SK-N-MC (cell line): ENCODE data around the gene MYO1F.
A peak's percentile ranks its signal among the peaks of the same experiment; 100 is the strongest.

Source experiments
- DNase-seq: peaks from one replicate; pipeline ENCODE4 v3.0.0-alpha.2; 2011; ENCODE audit warnings: low read depth, low spot score
- H3K27ac ChIP-seq: fragments of 200-600 bp; sonication (generic); 2 replicates; pipeline ENCODE4 v1.5.1; 2016; ENCODE audit warnings: mixed run types
- H3K36me3 ChIP-seq: fragments of 200-600 bp; sonication (generic); 2 replicates; pipeline ENCODE4 v1.6.1; 2017; ENCODE audit warnings: antibody characterized with exemption, low read length, mixed read lengths; ENCODE audit not compliant: insufficient read depth
- H3K4me3 ChIP-seq: fragments of 200-600 bp; sonication (generic); 2 replicates; pipeline ENCODE4 v1.5.1; 2016
- H3K9ac ChIP-seq: fragments of 200-600 bp; sonication (generic); 2 replicates; pipeline ENCODE4 v1.8.0; 2017; ENCODE audit warnings: mixed run types, mixed read lengths; ENCODE audit not compliant: insufficient read length
- H3K9me3 ChIP-seq: fragments of 200-600 bp; sonication (generic); 2 replicates; pipeline ENCODE4 v1.6.1; 2017; ENCODE audit warnings: low read depth, mild to moderate bottlenecking, antibody characterized with exemption, low read length, moderate library complexity, mixed read lengths
- EZH2 ChIP-seq: fragments of 200-600 bp; sonication (generic); IDR thresholded peaks from one replicate; pipeline ENCODE4 v1.6.1; 2017; ENCODE audit warnings: antibody characterized with exemption
- FOXP2 ChIP-seq: optimal IDR thresholded peaks from 2 replicates; pipeline ENCODE3; 2011; ENCODE audit warnings: mild to moderate bottlenecking, moderate library complexity; ENCODE audit not compliant: insufficient read depth; ENCODE audit errors: extremely low read length, control extremely low read depth
- POLR2AphosphoS5 ChIP-seq: IDR thresholded peaks from 2 replicates; pipeline ENCODE4 v1.6.1; 2012; ENCODE audit warnings: mild to moderate bottlenecking, low read depth, low read length, borderline replicate concordance

MYO1F gene

DNA sequence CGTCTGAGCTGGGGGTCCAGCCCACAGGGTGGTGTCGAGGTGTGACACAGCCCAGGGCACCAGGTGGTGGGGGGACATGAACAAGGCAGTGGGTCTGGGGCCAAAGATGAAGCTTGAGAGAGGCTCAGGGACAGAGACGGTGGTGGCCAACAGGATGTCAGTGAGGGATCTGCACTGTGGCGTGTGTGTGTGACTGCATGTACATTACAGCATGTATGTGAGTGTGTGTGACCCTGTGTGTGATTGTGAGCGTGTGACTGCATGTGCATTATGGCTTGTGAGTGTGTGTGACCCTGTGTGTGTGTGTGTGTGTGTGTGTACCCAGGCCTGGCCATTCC is 31.7 kb upstream of the MYO1F start:
- TF ChIP-seq POLR2AphosphoS5 (no peak), FOXP2 (no peak), EZH2 (no peak)
- Histone ChIP-seq H3K9ac (peak overlapping the region; percentile 84), H3K9me3 (no peaks in the 10 kb centered on the region), H3K4me3 (peak overlapping the region; percentile 89), H3K27ac (no peak overlapping the region), H3K36me3 (peaks cover 18% of the 10 kb centered on the region; the same call in 1 of the 2 replicates)
- no peak for DNase-seq

DNA sequence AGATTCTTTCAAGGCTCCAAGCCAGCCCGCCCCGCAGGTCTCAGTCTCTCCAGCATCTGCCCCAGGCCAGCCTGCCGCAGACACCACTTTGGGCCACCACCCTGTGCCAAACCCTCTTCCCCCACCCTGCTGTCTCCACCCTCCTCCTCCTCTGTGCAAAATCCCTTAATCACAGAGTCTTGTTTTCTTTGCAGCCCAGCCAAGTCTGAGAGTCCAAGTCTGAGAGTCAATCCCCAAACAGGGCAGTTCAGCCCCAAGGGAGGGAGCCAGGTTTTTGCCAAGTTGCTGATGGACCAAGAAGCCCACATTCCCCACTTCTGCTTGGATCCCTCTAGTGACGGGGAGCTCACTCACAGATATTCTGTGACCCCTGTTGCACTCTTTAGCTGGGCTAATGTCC is 30.1 kb upstream of the MYO1F start:
- no peak overlapping the region for H3K27ac ChIP-seq
- H3K36me3 ChIP-seq: peaks cover 24% of the 10 kb centered on the region; the same call in 1 of the 2 replicates
- no peak overlapping the region for H3K9ac ChIP-seq
- H3K4me3 ChIP-seq: no peak overlapping the region
- DNase-seq: no peak
- TF ChIP-seq FOXP2 (no peak), EZH2 (no peak), POLR2AphosphoS5 (no peak)
- no peaks in the 10 kb centered on the region for H3K9me3 ChIP-seq

DNA sequence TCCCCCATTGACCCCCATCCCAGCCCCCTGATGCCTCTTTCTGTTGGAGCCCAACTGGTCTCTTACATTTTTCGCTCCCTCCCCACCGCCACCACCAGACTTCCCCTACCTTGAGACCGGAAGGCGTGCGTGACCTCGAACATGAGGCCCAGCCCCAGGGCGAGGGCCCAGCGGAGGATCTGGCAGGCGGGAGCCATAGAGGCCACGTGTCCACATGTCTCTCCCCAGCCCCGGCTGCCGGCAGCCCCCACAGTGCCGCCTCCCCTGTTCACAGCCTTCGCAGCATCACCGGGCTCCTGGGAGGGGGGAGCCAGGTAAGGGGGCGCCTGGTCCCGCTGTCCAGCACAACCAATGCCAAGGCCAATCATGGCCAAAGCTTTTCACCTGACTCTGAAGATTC is 28.3 kb upstream of the MYO1F start:
- Histone ChIP-seq H3K36me3 (peaks cover 33% of the 10 kb centered on the region), H3K9ac (no peak overlapping the region), H3K9me3 (no peaks in the 10 kb centered on the region), H3K27ac (no peak overlapping the region), H3K4me3 (no peak overlapping the region)
- TF ChIP-seq EZH2 (no peak), POLR2AphosphoS5 (no peak), FOXP2 (no peak)
- no peak for DNase-seq

DNA sequence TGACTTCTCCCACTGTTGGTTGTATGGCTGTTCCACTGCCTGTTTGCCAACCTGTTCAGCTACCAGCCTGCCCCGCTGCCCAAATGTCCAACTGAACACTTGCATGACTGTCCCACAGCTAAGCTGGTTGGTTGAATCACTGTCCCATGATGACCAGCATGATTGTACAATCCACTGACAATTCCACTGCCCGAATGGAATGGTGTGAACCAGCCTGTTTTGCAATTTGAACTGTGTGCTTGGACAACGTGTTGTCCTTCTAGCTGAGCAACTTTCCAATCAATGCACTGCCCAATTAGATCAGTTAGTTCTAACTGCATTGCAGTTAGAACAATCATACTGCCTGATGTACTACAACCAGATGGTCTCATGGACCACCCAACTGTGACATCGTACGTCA is 24.6 kb upstream of the MYO1F start:
- Histone ChIP-seq H3K27ac (no peak overlapping the region), H3K4me3 (no peak overlapping the region), H3K36me3 (peaks cover 33% of the 10 kb centered on the region), H3K9ac (no peak overlapping the region), H3K9me3 (no peaks in the 10 kb centered on the region)
- TF ChIP-seq FOXP2 (no peak), EZH2 (no peak), POLR2AphosphoS5 (no peak)
- DNase-seq: no peak

DNA sequence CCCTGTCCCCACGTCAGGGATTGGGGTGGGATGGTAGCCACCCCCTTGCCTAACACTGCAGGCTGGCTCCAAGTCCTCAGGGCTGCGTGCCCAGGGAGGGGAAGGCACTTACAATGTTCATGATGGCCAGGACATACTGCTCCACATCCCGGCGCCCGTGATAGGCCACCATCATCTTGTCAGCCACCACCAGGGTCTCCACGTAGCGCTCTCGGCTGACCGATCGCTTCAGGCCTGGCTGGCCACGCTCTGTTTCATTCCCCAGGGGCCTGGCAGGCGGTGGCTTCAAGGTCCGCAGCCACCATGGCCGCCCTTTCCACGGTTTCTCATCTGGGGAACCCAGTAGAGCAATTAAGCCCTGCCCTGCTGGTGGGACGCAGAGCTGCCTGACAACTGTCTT is 23.6 kb upstream of the MYO1F start:
- H3K36me3 ChIP-seq: peaks cover 29% of the 10 kb centered on the region
- no peak overlapping the region for H3K4me3 ChIP-seq
- H3K9ac ChIP-seq: no peak overlapping the region
- no peak for DNase-seq
- no peaks in the 10 kb centered on the region for H3K9me3 ChIP-seq
- H3K27ac ChIP-seq: no peak overlapping the region
- TF ChIP-seq FOXP2: no peak

DNA sequence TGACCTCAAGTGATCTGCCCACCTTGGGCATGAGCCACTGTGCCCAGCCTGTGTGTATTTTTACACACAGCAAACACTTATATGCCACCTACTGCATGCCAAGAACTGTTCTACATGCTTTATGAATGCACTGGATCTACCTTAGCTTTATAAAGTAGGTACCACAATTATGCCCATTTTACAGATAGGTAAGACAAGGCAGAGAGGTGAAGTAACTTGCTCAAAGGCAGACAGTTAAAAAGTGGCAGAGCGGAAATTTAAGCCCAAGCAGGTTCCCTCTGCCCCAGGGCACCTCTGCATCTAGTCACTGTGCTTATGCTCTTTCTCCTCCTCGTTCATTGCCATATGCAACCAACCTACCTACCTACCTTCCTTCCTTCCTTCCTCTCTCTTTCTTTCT is 22.8 kb upstream of the MYO1F start:
- Histone ChIP-seq H3K36me3 (peaks cover 22% of the 10 kb centered on the region), H3K4me3 (no peak overlapping the region), H3K9me3 (no peaks in the 10 kb centered on the region), H3K9ac (no peak overlapping the region), H3K27ac (no peak overlapping the region)
- no peak for TF ChIP-seq POLR2AphosphoS5
- TF ChIP-seq EZH2: no peak
- TF ChIP-seq FOXP2: no peak
- DNase-seq: no peak

DNA sequence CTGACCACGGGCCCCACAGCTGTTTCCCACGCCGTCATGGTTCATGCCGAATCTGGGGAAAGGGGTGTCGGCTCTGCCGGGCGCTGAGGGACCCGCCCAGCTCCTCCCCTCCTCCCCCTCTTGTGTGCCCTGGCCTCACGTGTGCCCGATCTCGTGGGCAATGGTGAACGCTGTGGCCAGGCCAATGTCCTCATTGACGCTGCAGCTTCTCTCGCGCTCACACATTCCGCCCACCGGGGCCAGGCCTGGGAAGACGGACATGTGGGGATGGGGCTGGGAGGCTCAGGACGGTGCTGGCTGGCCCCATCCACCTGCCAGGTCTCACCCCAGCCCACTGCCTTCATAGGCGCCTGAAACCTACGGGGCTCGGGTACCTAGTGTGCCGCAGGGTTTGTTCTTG is 18.9 kb upstream of the MYO1F start:
- no peak overlapping the region for H3K4me3 ChIP-seq
- peaks cover 10% of the 10 kb centered on the region; the same call in 1 of the 2 replicates for H3K36me3 ChIP-seq
- TF ChIP-seq FOXP2 (no peak), EZH2 (no peak), POLR2AphosphoS5 (no peak)
- H3K27ac ChIP-seq: no peak overlapping the region
- no peak overlapping the region for H3K9ac ChIP-seq
- no peaks in the 10 kb centered on the region for H3K9me3 ChIP-seq
- DNase-seq: no peak

DNA sequence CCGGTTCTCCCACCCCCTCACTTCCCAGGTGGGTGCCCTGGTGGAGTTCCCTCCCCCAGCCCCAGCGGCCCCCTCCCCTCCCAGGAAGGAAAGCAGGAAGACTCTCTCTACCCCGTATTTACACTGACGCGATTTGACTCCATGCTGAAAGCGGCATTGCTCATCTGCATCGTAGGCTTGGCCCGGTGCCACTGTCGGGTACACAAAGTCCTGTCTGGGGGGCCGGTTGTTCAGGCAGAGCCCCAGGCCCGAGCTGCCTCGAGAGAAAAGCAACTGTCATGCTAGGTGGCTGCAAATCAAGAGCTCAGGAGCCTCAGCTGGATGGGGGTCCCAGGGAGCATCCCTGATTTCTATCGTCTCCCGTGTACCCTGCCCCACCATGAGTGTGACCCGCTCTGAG is 18.4 kb upstream of the MYO1F start:
- no peaks in the 10 kb centered on the region for H3K9me3 ChIP-seq
- no peak overlapping the region for H3K9ac ChIP-seq
- no peak overlapping the region for H3K27ac ChIP-seq
- DNase-seq: no peak
- H3K4me3 ChIP-seq: no peak overlapping the region
- peaks cover 6% of the 10 kb centered on the region; the same call in 1 of the 2 replicates for H3K36me3 ChIP-seq
- TF ChIP-seq EZH2: no peak
- no peak for TF ChIP-seq POLR2AphosphoS5
- TF ChIP-seq FOXP2: no peak

DNA sequence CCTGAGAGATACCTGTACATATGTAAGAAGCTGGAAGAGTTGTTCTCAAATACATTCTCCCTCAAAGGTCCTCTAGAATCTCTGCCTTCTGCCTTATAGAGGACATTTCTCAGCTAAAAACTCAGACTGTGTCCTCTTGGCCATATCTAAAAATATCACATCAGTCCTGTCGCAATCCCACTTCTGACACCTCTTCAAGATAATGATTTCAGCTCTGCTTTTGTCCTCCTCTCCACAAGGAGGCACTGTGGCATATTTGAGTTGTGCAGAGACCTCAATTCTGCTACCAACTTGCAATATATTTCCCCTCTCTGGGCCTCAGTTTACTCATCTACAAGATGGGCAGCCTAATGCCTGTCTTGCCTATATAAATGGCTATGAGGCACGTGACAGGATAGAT is 16.7 kb upstream of the MYO1F start:
- Histone ChIP-seq H3K27ac (no peak overlapping the region), H3K4me3 (no peak overlapping the region), H3K36me3 (peaks cover 6% of the 10 kb centered on the region; the same call in 1 of the 2 replicates), H3K9me3 (no peaks in the 10 kb centered on the region), H3K9ac (no peak overlapping the region)
- no peak for TF ChIP-seq POLR2AphosphoS5
- TF ChIP-seq FOXP2: no peak
- DNase-seq: no peak
